ENCODE results near the gene TBCD.
"Not testable (repeated sequence)": the region's sequence is repeated elsewhere in the genome, so short reads cannot be mapped to it uniquely, and the experiment has no call there.

Gene TBCD

GRCh38 chr17:82964451-82964850 lies 212.6 kb downstream of the TBCD start:
- DNase-seq (ENCODE audit: extremely low read depth in 1 of 2, low read depth in 1 of 2): not testable (repeated sequence)

GRCh38 chr17:82964851-82965341 lies 213.0 kb downstream of the TBCD start:
- DNase-seq (ENCODE audit: extremely low read depth in 1 of 2, low read depth in 1 of 2): no peak

- DNase-seq (ENCODE audit: extremely low read depth in 1 of 2, low read depth in 1 of 2): no peak
These were observed 213.5 kb downstream of the TBCD start for GRCh38 chr17:82965371-82965770.

- no peak for DNase-seq (ENCODE audit: extremely low read depth in 1 of 2, low read depth in 1 of 2)
These were observed 214.6 kb downstream of the TBCD start for GRCh38 chr17:82966415-82966814.

GRCh38 chr17:82967268-82968032 lies 215.6 kb downstream of the TBCD start:
- no peak for DNase-seq (ENCODE audit: extremely low read depth in 1 of 2, low read depth in 1 of 2)

- not testable (repeated sequence) for DNase-seq (ENCODE audit: extremely low read depth in 1 of 2, low read depth in 1 of 2)
These were observed 216.4 kb downstream of the TBCD start for GRCh38 chr17:82968033-82968841.

- DNase-seq (ENCODE audit: extremely low read depth in 1 of 2, low read depth in 1 of 2): no peak
These were observed 218.2 kb downstream of the TBCD start for GRCh38 chr17:82970067-82970466.

- no peak for DNase-seq (ENCODE audit: extremely low read depth in 1 of 2, low read depth in 1 of 2)
These were observed 219.1 kb downstream of the TBCD start for GRCh38 chr17:82970818-82971590.

GRCh38 chr17:82972836-82973372 lies 221.0 kb downstream of the TBCD start:
- DNase-seq (ENCODE audit: extremely low read depth in 1 of 2, low read depth in 1 of 2): no peak

- no peak for DNase-seq (ENCODE audit: extremely low read depth in 1 of 2, low read depth in 1 of 2)
These were observed 221.7 kb downstream of the TBCD start for GRCh38 chr17:82973456-82974135.

GRCh38 chr17:82974136-82974952 lies 222.5 kb downstream of the TBCD start:
- no peak for DNase-seq (ENCODE audit: extremely low read depth in 1 of 2, low read depth in 1 of 2)

GRCh38 chr17:82976982-82977488 lies 225.2 kb downstream of the TBCD start:
- no peak for DNase-seq (ENCODE audit: extremely low read depth in 1 of 2, low read depth in 1 of 2)

GRCh38 chr17:82977606-82978005 lies 225.7 kb downstream of the TBCD start:
- no peak for DNase-seq (ENCODE audit: extremely low read depth in 1 of 2, low read depth in 1 of 2)

GRCh38 chr17:82978765-82979349 lies 227.0 kb downstream of the TBCD start:
- no peak for DNase-seq (ENCODE audit: extremely low read depth in 1 of 2, low read depth in 1 of 2)

- no peak for DNase-seq (ENCODE audit: extremely low read depth in 1 of 2, low read depth in 1 of 2)
These were observed 227.9 kb downstream of the TBCD start for GRCh38 chr17:82979718-82980117.

GRCh38 chr17:82980632-82981031 lies 228.8 kb downstream of the TBCD start:
- no peak for DNase-seq (ENCODE audit: extremely low read depth in 1 of 2, low read depth in 1 of 2)

GRCh38 chr17:82981141-82981730 lies 229.4 kb downstream of the TBCD start:
- DNase-seq (ENCODE audit: extremely low read depth in 1 of 2, low read depth in 1 of 2): no peak

GRCh38 chr17:82983510-82984248 lies 231.8 kb downstream of the TBCD start:
- DNase-seq (ENCODE audit: extremely low read depth in 1 of 2, low read depth in 1 of 2): no peak
